Neural cell (in vitro differentiated cells): ENCODE results near the gene MYO7B. TPM values are rescaled to one million over a fixed set of nuclear protein-coding genes. Genes with fewer than 3 reads are reported as not detected.

Source experiments
- H2AFZ ChIP-seq: fragments of 200-600, 300-800 bp; sonication (generic), shearing (Covaris generic); 2 replicates; pipeline ENCODE4 v1.6.0; 2014; ENCODE audit warnings: low read depth, mild to moderate bottlenecking, antibody characterized with exemption, low read length, moderate library complexity
- H3F3A ChIP-seq: fragments of 200-600 bp; shearing (Covaris generic); 2 replicates; pipeline ENCODE4 v1.6.1; 2016; ENCODE audit warnings: mild to moderate bottlenecking, moderate library complexity, mixed read lengths, antibody characterized with exemption, low read length; ENCODE audit not compliant: insufficient read depth, poor library complexity, severe bottlenecking
- H3K27ac ChIP-seq: fragments of 200-600, 300-800 bp; sonication (generic), shearing (Covaris generic); 2 replicates; pipeline ENCODE4 v1.5.1; 2014; ENCODE audit warnings: mild to moderate bottlenecking, low read length, moderate library complexity
- H3K27me3 ChIP-seq: fragments of 300-800, 200-600 bp; sonication (generic), shearing (Covaris generic); 2 replicates; pipeline ENCODE4 v1.6.0; 2014; ENCODE audit warnings: mild to moderate bottlenecking, low read depth, low read length, moderate library complexity; ENCODE audit not compliant: insufficient read depth
- H3K36me3 ChIP-seq: fragments of 300-800, 200-600 bp; sonication (generic), shearing (Covaris generic); 2 replicates; pipeline ENCODE4 v1.5.1; 2014; ENCODE audit warnings: mild to moderate bottlenecking, antibody characterized with exemption, low read length, moderate library complexity; ENCODE audit not compliant: insufficient read depth
- H3K4me2 ChIP-seq: fragments of 300-800, 200-600 bp; sonication (generic), shearing (Covaris generic); 2 replicates; pipeline ENCODE4 v1.6.0; 2014; ENCODE audit warnings: mild to moderate bottlenecking, low read length
- H3K4me3 ChIP-seq: fragments of 300-800, 200-600 bp; sonication (generic), shearing (Covaris generic); 2 replicates; pipeline ENCODE4 v1.5.1; 2014; ENCODE audit warnings: mild to moderate bottlenecking, low read length, moderate library complexity
- H3K79me2 ChIP-seq: fragments of 200-600 bp; shearing (Covaris generic); replicated peaks from 2 replicates; pipeline ENCODE4 v1.6.0; 2014; ENCODE audit warnings: mild to moderate bottlenecking, low read length, moderate library complexity; ENCODE audit not compliant: insufficient read depth
- H3K9ac ChIP-seq: fragments of 300-800, 200-600 bp; sonication (generic), shearing (Covaris generic); 2 replicates; pipeline ENCODE4 v1.6.1; 2016; ENCODE audit warnings: mild to moderate bottlenecking, low read length, mixed read lengths
- H3K9me2 ChIP-seq: fragments of 200-600 bp; shearing (Covaris generic); 2 replicates; pipeline ENCODE4 v1.6.1; 2016; ENCODE audit warnings: mild to moderate bottlenecking, low read length, mixed read lengths; ENCODE audit not compliant: insufficient read depth
- H3K9me3 ChIP-seq: fragments of 200-600, 300-800 bp; sonication (generic), shearing (Covaris generic); 2 replicates; pipeline ENCODE4 v1.6.1; 2016; ENCODE audit warnings: mild to moderate bottlenecking, mixed run types, low read length, moderate library complexity, mixed read lengths
- H4K20me1 ChIP-seq: fragments of 200-600 bp; shearing (Covaris generic); 2 replicates; pipeline ENCODE4 v1.6.1; 2016; ENCODE audit warnings: mild to moderate bottlenecking, mixed run types; ENCODE audit not compliant: insufficient read depth
- CTCF ChIP-seq: fragments of 450-650 bp; IDR thresholded peaks from 2 replicates; pipeline ENCODE4 v1.5.1; 2014; ENCODE audit warnings: antibody characterized with exemption, mild to moderate bottlenecking, moderate library complexity; ENCODE audit not compliant: poor library complexity, severe bottlenecking
- EP300 ChIP-seq: fragments of 450-650 bp; conservative IDR thresholded peaks from 2 replicates; pipeline ENCODE4 v1.6.1; 2014; ENCODE audit warnings: antibody characterized with exemption, mild to moderate bottlenecking, moderate library complexity; ENCODE audit not compliant: poor library complexity, severe bottlenecking
- EZH2 ChIP-seq: fragments of 200-600, 300-800 bp; shearing (Covaris generic), sonication (generic); IDR thresholded peaks from 2 replicates; pipeline ENCODE4 v1.6.1; 2014; ENCODE audit warnings: antibody characterized with exemption, low read length, borderline replicate concordance, mild to moderate bottlenecking; ENCODE audit not compliant: insufficient read depth, poor library complexity, severe bottlenecking
- MXI1 ChIP-seq: fragments of 450-650 bp; conservative IDR thresholded peaks from 2 replicates; pipeline ENCODE4 v1.6.1; 2014; ENCODE audit warnings: antibody characterized with exemption, mild to moderate bottlenecking; ENCODE audit not compliant: poor library complexity, severe bottlenecking
- POLR2AphosphoS5 ChIP-seq: IDR thresholded peaks from 2 replicates; pipeline ENCODE4 v1.6.1; 2012
- RAD21 ChIP-seq: fragments of 450-650 bp; conservative IDR thresholded peaks from 2 replicates; pipeline ENCODE4 v1.6.1; 2014; ENCODE audit warnings: antibody characterized with exemption, mild to moderate bottlenecking, moderate library complexity
- SMC3 ChIP-seq: fragments of 450-650 bp; conservative IDR thresholded peaks from 2 replicates; pipeline ENCODE4 v1.6.1; 2014; ENCODE audit warnings: antibody characterized with exemption, mild to moderate bottlenecking, moderate library complexity; ENCODE audit not compliant: poor library complexity
- TAF1 ChIP-seq: IDR thresholded peaks from 2 replicates; pipeline ENCODE4 v1.6.1; 2012; ENCODE audit warnings: low read depth
- polyA plus RNA-seq: library from polyadenylated mRNA; depleted of rRNA; stranded (reverse); fragments of >200 nt; gene quantifications from 2 replicates; pipeline ENCODE4 v1.2.3, GENCODE V29; 2014
- TF ChIP-seq, protein P1 (sequence below): IDR thresholded peaks from 2 replicates; pipeline ENCODE4 v1.6.1; 2012; ENCODE audit warnings: borderline replicate concordance

The MYO7B gene
- polyA plus RNA-seq, 1 donor from 2014 or later = 0.16 TPM

GRCh38 chr2:127681288-127681804 lies 145.9 kb downstream of the MYO7B start:
- Histone ChIP-seq H3F3A (no peaks in the 10 kb centered on the region), H3K4me2 (no peak overlapping the region), H3K27ac (no peak overlapping the region), H2AFZ (no peak overlapping the region), H3K9me3 (no peaks in the 10 kb centered on the region), H3K4me3 (no peak overlapping the region), H3K36me3 (no peaks in the 10 kb centered on the region), H3K79me2 (no peaks in the 10 kb centered on the region), H3K9ac (no peak overlapping the region), H4K20me1 (no peaks in the 10 kb centered on the region), H3K27me3 (peaks cover 5% of the 10 kb centered on the region), H3K9me2 (no peaks in the 10 kb centered on the region)
- TF ChIP-seq SMC3 (no peak), TAF1 (no peak), MXI1 (no peak), EP300 (no peak), POLR2AphosphoS5 (no peak), CTCF (no peak), EZH2 (no peak), RAD21 (no peak)
- TF ChIP-seq, protein P1, sequence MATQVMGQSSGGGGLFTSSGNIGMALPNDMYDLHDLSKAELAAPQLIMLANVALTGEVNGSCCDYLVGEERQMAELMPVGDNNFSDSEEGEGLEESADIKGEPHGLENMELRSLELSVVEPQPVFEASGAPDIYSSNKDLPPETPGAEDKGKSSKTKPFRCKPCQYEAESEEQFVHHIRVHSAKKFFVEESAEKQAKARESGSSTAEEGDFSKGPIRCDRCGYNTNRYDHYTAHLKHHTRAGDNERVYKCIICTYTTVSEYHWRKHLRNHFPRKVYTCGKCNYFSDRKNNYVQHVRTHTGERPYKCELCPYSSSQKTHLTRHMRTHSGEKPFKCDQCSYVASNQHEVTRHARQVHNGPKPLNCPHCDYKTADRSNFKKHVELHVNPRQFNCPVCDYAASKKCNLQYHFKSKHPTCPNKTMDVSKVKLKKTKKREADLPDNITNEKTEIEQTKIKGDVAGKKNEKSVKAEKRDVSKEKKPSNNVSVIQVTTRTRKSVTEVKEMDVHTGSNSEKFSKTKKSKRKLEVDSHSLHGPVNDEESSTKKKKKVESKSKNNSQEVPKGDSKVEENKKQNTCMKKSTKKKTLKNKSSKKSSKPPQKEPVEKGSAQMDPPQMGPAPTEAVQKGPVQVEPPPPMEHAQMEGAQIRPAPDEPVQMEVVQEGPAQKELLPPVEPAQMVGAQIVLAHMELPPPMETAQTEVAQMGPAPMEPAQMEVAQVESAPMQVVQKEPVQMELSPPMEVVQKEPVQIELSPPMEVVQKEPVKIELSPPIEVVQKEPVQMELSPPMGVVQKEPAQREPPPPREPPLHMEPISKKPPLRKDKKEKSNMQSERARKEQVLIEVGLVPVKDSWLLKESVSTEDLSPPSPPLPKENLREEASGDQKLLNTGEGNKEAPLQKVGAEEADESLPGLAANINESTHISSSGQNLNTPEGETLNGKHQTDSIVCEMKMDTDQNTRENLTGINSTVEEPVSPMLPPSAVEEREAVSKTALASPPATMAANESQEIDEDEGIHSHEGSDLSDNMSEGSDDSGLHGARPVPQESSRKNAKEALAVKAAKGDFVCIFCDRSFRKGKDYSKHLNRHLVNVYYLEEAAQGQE = no peak

DNA sequence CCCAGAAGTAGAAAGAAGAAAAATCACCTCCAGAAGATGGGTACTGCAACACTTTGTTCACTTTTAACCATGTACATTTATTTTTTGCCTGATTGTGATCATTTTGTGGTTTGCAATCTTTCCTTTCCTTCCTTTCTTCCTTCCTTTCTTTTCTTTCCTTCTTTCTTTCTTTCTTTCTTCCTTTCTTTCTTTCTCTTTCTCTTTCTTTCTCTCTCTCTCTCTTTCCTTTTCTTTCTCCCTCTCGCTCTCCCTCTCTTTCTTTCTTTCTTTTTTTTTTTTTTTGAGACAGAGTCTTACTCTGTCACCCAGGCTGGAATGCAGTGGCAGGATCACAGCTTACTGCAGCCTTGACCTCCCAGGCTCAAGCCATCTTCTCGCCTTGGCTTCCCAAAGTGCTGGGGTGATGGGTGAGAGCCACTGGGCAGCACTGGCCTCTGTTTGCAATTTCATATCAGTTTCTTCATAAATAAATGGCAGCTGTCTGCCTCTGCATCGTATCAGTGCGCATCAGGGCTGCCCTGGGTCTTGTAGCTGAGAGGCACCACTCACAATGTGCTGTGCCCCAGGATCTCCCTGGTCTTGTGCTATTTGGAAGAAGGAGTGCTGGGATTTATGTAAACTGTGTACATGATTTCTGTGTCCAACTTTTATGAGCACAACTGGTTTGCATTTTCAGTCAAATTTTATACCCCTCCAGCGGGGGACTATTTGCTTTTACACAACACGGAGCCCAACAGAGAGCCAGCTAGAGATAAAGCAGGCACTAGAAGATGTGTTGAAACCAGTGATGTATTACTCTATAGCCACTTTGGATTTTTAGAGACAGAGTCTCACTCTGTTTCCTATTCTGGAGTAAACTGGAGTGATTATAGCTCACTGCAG lies 146.7 kb downstream of the MYO7B start:
- Histone ChIP-seq H2AFZ (no peak overlapping the region), H3K9ac (no peak overlapping the region), H3K27ac (no peak overlapping the region), H4K20me1 (no peaks in the 10 kb centered on the region), H3K4me3 (no peak overlapping the region), H3K79me2 (no peaks in the 10 kb centered on the region), H3K9me3 (no peaks in the 10 kb centered on the region), H3K9me2 (no peaks in the 10 kb centered on the region), H3F3A (no peaks in the 10 kb centered on the region), H3K36me3 (no peaks in the 10 kb centered on the region), H3K27me3 (no peaks in the 10 kb centered on the region), H3K4me2 (no peak overlapping the region)
- TF ChIP-seq RAD21 (no peak), EP300 (no peak), EZH2 (no peak), TAF1 (no peak), SMC3 (no peak), CTCF (no peak), POLR2AphosphoS5 (no peak), MXI1 (no peak)
- TF ChIP-seq, protein P1 = no peak
